HG03469 (cell line): Measurements from ENCODE around the gene ALG12.

Experiments
- ATAC-seq: cut with Tn5 transposase; IDR thresholded peaks from one replicate; pipeline ENCODE4 v1.9.1; 2021; ENCODE audit warnings: mild to moderate bottlenecking, moderate library complexity, moderate number of reproducible peaks; ENCODE audit not compliant: unreplicated experiment

The ALG12 gene

DNA sequence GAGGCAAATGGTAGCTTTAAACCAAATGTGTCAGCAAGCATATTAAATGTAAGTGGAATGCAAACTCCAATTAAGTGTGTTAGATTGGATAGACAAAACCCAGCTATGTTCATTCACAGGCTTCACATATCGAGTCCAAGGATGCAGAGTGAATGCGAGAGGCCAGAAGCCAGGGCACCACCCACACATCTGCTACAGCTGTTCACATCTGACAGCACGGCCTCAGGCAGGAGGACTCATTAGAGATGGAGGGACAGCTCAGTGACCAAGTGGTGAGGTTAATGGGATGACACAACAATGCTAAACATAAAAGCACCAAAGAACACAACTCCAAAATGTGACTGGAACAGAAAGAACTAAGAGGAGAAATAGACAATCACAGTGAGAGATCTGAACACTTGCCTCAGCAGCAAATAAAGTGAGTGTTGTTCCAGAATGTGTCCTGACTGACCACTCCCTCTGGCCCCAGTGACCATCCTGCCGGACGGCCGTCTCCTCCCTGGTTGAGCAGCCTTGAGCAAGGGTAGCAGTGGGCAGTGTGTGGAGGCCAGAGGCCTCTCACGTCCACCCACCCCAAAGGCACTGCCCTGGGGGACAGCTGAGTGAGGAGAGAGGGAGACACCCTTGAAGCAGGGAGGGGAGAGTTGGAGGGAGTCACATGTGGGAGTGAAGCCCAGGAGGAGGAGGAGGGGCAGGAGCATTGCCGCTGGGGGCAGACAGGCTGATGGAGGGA, 23.8 kb downstream of the ALG12 start:
- ATAC-seq = no peak

- ATAC-seq = no peak
Observed at GRCh38 chr22:49893025-49893424, 25.2 kb downstream of the ALG12 start.

- no peak for ATAC-seq
Observed at GRCh38 chr22:49892226-49892899, 25.9 kb downstream of the ALG12 start.

DNA sequence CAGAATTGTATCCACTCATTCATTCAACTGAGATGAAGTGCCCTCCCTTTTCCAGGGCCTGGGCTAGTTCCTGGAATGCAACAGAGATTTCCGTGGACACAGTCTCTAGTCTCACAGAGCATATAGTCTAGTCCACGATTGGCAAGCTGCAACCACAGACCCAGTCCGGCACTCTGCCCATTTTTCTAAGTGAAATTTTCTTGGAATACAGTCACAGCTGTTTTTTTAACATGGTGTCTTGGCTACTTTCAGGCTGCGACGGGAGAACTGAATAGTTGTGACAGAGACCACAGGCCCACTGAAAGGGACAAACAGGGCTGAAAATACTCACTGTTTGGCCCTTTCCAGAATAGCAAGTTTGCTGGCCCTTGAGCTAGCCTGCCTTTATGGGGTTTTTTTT, 29.2 kb downstream of the ALG12 start:
- no peak for ATAC-seq

- ATAC-seq = no peak
Observed at GRCh38 chr22:49887702-49888101, 30.5 kb downstream of the ALG12 start.

DNA sequence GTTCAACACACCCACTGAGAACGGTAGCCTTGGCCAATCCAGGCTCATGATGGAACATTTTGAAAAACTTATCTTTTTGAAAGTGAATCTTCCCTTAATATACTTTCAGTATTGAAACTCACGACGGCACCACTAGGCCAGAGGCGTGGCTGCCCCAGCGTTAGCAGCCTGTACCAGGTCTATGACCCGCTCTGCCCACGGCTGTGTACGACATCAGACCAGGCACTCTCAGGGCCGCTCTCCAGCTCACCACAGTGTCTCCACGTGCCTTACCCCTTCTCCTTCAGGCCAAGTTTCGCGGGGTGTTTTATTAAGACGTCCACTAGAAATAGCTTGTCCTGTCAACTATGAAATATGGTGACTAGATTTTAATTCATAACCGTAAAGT, 31.2 kb downstream of the ALG12 start:
- no peak for ATAC-seq

- no peak for ATAC-seq
Observed at GRCh38 chr22:49886346-49887063, 31.7 kb downstream of the ALG12 start.

GRCh38 chr22:49885881-49886280, 32.4 kb downstream of the ALG12 start:
- ATAC-seq = no peak

GRCh38 chr22:49885281-49885680, 33.0 kb downstream of the ALG12 start:
- ATAC-seq = no peak

DNA sequence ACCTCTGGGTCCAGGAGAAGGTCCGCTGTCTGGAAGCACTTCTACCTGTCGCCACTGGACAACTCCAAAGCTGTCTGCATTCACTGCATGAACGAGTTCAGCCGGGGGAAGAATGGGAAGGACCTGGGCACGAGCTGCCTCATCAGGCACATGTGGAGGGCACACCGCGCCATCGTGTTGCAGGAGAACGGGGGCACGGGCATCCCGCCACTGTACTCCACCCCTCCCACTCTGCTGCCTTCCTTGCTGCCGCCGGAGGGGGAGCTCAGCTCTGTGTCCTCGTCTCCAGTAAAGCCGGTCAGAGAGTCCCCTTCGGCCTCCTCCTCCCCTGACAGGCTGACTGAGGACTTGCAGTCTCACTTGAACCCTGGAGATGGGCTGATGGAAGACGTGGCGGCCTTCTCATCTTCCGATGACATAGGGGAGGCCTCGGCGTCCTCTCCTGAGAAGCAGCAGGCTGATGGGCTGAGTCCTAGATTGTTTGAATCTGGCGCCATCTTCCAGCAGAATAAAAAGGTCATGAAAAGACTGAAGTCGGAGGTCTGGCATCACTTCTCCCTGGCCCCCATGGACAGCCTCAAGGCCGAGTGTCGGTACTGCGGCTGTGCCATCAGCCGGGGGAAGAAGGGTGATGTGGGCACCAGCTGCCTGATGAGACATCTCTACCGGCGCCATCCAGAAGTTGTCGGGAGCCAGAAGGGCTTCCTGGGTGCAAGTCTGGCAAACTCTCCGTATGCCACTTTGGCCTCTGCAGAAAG, 33.6 kb downstream of the ALG12 start:
- no peak for ATAC-seq

DNA sequence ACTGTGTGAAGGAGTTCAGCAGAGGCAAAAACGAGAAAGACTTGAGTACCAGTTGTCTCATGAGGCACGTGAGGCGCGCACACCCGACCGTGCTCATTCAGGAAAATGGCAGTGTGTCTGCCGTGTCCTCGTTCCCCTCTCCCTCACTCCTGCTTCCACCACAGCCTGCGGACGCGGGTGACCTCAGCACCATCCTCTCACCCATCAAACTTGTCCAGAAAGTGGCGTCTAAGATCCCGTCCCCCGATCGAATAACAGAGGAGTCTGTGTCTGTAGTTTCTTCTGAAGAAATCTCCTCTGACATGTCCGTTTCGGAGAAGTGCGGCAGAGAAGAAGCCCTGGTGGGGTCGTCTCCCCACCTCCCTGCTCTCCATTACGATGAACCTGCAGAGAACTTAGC, 34.2 kb downstream of the ALG12 start:
- ATAC-seq = no peak

DNA sequence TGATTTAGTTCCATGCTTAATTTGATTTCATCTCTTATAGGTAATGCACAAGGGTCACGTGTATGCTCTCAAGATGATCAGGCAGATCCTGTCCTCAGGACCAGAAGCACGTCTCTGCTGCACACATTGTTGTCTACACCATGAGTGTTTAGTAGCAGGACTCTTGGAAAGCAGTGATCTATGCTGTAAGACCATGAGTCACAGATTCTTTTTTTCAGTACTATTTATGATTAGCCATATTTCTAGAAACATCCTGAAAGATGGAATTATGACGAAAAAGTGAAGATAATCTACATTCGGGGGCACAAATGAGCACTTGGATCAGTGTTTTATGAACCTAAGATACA, 35.0 kb downstream of the ALG12 start:
- no peak for ATAC-seq

DNA sequence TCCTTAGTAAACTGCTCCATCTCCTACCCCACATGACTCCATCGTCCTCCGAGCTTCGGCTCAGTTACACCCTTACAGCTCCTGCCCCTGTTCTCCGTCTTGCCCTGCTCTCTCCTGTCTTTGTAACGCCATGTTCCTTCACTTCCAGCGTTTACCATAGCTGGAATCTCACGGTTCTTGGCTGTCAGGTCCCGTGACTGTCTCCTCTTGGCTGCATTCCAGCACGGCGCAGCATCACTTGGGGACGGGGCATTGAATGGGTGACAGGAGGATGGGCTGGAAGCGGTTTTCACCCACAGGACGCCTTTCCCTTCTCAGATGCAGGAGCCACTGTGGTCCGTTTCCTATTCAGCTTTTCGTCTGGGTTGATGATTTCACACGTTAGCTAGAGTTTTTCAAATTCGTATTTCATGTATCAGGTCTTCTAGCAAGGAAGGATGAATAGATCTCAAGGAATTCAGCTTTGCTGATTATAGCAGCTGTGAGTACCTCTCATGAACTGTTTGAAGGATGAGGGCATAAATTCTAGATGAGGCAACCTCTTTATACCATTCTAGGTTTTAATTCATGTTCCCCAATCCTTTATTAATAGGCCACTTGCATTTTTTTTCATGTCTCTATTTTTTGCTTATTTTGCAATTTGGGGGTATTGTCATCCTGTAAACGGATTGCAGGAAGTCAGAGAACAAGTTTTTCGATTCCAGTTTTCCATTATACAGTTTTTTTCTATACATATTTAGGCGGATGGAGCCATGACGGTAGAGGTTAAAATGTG, 35.5 kb downstream of the ALG12 start:
- no peak for ATAC-seq

- no peak for ATAC-seq
Observed at GRCh38 chr22:49881856-49882255, 36.4 kb downstream of the ALG12 start.

- no peak for ATAC-seq
Observed at GRCh38 chr22:49880281-49880680, 38.0 kb downstream of the ALG12 start.

DNA sequence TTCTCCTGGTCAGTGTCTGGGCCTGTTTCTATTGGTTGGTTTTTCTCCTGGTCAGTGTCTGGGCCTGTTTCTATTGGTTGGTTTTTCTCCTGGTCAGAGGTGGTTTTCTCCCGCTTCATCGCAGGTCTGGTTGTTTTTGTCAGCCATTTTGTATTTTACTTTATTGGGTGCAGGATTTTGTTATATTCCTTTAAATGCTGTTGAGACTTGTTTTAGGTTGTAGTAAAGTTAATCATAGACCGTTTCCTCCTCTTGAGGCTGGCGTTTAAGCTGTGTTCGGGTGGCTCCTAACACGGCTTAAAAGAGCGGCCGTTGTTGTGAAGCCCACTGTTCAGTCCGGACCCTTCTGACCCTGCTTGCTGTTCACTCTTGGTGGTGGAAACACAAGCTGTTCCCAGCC, 38.4 kb downstream of the ALG12 start:
- ATAC-seq = no peak

DNA sequence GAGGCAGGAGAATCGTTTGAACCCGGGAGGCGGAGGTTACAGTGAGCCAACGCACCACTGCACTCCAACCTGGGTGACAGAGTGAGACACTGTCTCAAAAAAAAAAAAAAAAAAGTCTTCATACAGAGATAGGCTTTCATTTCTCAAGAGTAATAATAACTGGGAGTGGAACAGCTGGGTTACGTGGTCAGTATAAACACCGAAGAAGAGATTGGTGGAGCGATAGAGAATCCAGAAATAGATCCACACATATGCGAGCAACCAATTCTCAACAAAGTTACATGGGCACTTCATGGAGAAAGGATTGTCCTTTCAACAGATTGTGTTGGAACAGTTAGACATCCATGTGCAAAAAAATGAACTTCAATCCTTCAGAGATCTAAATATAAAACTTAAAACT, 40.0 kb downstream of the ALG12 start:
- ATAC-seq = no peak

DNA sequence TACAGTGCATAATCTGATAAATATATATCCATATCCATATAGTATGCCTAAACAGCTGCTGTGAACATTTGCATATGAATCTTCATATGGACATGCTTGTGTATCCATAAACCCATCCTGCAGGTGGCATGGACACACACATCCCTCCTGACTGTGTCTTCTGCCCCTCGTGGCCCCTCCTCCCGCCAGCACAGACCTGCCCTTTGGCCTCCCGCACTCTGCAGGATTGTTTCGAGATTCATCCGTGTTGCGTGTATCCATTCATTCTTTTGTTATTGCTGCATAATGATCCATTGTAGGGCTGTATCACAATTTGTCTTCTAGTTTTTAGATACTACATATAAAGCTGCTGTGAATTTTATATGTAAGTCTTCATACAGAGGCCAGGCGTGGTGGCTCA, 40.6 kb downstream of the ALG12 start:
- ATAC-seq = no peak

- no peak for ATAC-seq
Observed at GRCh38 chr22:49873228-49873940, 44.9 kb downstream of the ALG12 start.

DNA sequence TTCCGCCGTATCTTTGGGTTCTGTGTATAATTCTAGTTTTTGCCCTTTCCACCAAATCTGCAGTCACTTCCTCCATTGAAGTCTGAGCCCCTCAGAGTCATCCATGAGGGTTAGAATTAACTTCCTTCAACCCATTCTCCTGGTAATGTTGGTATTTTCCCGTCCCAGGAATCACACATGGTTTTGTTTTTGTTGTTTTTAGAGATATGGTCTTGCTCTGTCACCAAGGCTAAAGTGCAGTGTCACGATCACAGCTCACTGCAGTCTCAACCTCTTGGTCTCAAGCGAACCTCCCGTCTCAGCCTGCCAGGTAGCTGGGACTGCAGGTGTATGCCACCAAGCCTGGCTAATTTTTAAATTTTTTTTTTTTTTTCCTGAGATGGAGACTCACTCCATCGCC, 45.9 kb downstream of the ALG12 start:
- no peak for ATAC-seq
